GM12874 (cell line): ENCODE data around the gene NXPH2.

Experiments
- CTCF ChIP-seq: IDR thresholded peaks from 2 replicates; pipeline ENCODE4 v1.5.1; 2011; ENCODE audit warnings: low read depth, mild to moderate bottlenecking, control low read depth, low read length, moderate library complexity; ENCODE audit not compliant: insufficient read depth

NXPH2 gene

DNA sequence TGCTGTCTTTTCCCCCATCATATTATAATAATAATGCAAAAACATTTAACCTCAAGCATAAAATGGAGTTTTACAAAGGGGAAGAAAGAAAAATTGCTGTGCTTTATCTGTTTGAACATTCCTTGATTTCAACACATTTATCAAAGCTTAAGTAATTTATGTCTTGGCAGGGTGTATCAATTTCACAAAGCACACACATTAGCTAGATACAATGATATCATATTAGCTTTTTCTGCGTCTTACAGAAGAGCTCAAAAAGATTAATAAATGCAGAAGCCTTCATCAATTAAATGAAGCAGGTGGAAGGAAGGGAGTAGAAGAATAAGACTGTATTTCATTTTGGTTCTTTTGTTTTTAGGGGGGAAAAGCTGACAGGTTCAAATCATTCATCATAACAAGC is 103.0 kb downstream of the NXPH2 start:
- TF ChIP-seq CTCF: no peak

GRCh38 chr2:138676619-138677021 is 103.6 kb downstream of the NXPH2 start:
- TF ChIP-seq CTCF: no peak

- TF ChIP-seq CTCF: no peak
Measured at GRCh38 chr2:138671566-138671965, 108.6 kb downstream of the NXPH2 start.

- TF ChIP-seq CTCF: no peak
Measured at GRCh38 chr2:138670734-138671133, 109.5 kb downstream of the NXPH2 start.

- no peak for TF ChIP-seq CTCF
Measured at GRCh38 chr2:138665937-138666336, 114.3 kb downstream of the NXPH2 start.

DNA sequence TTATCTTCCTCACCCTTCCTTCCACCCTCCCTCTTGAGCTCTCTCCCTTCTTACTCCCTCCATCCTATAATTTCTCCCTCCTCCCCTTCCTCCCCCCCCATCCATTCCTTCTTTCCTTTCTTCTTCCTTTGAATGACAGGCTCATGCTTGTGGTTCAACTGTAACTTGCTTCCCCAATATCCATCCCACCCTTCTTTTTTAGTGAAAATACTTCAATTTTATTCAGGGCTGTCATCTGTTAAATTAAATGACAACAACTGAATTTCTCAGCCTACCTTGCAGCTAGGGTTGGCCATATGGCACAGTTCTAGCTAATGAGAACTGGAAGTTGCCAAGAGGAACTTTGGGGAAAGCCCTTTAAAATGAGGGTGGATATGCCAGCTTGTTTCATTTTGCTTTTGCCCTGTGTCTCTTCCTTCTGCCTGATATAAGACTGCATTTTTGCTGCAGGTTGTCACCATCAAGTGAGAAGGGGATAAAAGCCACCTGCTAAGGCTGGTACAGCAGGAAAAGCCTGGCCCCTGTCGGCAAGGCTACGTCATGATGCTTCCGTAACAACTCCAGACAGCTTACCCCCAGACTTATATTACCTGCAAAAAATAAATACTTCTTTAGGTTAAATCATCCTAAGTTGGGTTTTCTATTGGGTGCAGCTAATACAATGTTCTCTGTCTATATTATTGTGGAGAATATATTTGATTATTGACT is 121.8 kb downstream of the NXPH2 start:
- no peak for TF ChIP-seq CTCF

- no peak for TF ChIP-seq CTCF
Measured at GRCh38 chr2:138654146-138654545, 126.0 kb downstream of the NXPH2 start.

- TF ChIP-seq CTCF: no peak
Measured at GRCh38 chr2:138652378-138652777, 127.8 kb downstream of the NXPH2 start.
